GM12892 (cell line): ENCODE data around the gene NOM1.

Experiments
- POLR2A ChIP-seq: IDR thresholded peaks from 2 replicates; pipeline ENCODE4 v1.6.1; 2011; ENCODE audit warnings: low read depth, low read length, control low read depth
- TAF1 ChIP-seq: IDR thresholded peaks from 2 replicates; pipeline ENCODE4 v1.6.1; 2011; ENCODE audit warnings: low read depth, mild to moderate bottlenecking, control low read depth, low read length, borderline replicate concordance

DNA sequence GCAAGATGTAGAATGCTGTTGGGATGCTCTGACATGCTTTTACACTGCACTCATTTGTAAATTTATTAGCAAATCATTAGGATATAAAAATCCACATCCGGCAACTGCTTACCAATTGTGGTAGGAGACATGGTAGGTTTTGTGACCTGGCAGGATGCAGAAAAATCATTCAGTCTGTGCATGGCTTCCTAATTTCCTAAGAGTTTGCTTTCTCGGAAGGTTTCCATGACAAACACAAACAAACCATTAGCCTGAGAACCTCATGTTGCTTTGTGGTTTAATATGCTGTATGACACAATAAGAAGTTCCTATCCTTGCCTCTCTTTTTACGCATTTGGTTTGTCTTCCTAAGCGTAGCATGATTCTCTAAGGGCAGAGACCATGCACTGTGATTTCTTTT lies 41.9 kb upstream of the NOM1 start:
- TF ChIP-seq POLR2A: no peak
- no peak for TF ChIP-seq TAF1
